NCI-H128 (cell line): ENCODE data around the gene LPP.

ENCODE experiments used
- DNase-seq: peaks from one replicate; lab custom pipeline; 2025; ENCODE audit not compliant: unreplicated experiment; lab: John Stamatoyannopoulos, UW

Gene LPP

DNA sequence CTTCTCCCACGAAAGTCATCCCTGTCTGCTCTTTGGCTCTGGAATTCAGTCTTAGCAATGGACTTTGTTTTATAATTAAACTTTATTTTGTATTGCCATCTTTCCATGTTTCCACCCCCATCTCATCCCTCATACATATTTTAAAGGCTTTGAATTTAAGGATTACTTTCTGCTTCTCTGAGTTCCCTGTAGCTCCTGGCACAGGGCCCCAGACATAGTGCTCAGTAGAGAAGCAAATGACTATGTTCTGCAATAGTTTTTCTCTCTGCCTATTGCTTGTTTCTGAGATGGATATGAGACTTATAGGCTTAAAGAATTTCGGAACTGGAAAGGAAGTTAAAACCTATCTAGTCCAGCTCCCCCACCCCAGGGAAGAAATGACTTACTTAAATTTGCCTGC, 197.0 kb downstream of the LPP start:
- no peak for DNase-seq

- no peak for DNase-seq
These were observed 197.7 kb downstream of the LPP start for GRCh38 chr3:188351648-188352047.

DNA sequence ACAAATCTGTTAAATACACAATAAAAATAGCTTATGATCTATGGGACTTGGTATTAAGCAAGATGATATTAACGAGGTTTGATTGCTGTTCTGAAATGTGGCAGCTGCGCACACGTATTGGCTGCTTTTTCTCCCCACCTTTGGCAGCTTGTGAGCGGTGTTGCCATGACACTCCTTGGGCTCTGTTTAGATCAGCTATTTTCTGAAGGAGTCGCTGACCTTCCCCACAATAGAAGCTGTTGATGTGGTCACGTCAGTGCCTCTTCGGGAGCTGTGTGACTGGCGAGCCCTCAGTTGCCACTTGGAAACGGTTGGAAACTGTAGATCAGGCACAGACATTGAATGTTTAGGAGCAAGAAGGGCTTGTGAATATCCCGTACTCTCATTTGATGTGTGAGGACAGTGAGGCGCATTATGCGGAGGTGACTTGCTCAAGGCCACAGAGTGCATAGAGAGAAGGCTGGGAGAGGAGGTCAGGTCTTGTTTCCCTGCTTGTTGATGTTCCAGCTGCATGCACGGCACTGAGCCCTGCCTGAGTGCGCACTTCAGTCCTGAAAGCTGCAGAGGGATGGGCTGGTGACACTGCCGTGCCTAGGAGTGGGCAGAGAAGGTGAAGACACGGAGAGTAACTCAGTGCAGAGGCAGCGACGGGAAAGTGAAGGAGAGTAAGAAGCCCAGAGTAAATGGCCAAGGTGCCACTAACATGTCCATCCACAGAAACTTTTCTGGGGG, 198.4 kb downstream of the LPP start:
- DNase-seq: no peak

GRCh38 chr3:188353426-188353825, 199.5 kb downstream of the LPP start:
- DNase-seq: no peak

DNA sequence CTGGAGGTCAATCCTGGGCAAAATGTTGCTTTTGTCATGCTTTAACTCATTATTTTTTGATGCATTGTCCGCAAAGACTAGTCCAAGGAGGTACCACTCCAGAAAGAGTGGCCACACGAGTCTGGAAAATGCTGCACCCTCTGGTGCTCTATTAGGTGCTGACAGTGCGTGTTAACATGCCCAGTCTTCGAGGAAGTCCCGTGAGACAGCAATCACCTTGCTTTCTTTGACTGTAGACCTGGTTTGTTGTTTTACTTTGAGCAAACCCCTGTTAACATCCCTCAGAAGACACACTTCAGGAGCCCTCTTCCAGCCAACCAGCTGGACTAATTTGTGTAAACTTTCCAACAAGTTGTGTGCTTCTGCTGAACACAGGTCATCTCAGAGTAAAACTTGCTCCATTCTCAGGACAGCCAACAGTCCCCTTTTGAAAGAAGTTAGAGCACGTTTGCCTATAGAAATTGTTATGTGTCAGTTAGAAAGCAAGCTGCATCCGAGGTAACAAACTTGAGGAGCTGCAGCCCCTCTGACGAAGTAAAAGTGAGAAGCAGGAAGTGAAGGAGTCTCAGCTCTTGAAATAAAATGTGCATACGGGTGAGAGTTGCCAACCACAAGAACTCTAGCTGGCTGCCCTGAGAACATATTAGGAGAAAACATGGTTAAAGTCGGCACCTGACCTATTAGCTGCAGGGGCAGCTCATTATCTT, 205.0 kb downstream of the LPP start:
- no peak for DNase-seq

DNA sequence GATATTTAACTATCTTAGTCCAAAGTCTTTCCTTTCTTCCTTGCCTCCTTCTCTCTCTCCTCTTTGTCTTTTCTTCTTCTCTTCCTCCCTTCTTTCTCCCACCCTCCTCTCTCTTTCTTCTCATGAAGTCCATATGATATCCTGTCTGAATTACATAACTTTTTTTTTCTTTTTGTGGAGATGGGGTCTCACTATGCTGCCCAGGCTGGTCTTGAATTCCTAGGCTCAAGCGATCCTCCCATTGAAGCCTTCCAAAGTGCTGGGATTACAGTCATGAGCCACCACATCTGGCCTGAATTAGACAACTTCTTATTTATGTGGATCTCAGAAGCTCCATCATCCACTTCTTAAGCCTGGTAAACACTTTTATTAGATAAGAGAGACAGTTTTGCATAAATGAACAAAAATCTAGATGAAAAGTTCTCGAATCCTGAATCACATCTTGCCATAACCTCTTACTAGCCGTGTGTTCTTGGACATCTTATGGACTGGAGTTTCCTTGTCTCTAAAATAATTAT, 206.5 kb downstream of the LPP start:
- DNase-seq: no peak

GRCh38 chr3:188361888-188362287, 207.9 kb downstream of the LPP start:
- no peak for DNase-seq

DNA sequence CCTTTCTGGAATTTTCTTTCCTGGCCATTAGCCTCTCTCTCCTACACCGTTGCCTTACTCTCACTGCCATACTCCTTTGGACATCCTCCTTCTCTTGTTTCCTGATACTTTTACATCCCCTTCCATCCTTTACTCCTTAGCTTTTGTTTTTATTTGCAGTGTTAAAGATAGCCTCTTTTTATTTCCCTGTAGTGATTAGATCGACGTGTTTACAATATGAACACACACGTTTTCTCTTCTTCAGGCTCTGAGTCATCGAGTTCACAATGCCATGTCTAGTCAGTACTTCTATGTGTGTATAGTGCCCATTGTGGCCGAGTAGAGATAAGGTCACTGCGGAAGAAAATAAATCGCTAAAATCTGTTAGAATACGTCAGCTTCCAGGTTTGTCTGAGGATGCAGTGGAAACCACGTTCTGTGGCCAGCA, 208.5 kb downstream of the LPP start:
- no peak for DNase-seq

- no peak for DNase-seq
These were observed 211.2 kb downstream of the LPP start for GRCh38 chr3:188365184-188365583.

DNA sequence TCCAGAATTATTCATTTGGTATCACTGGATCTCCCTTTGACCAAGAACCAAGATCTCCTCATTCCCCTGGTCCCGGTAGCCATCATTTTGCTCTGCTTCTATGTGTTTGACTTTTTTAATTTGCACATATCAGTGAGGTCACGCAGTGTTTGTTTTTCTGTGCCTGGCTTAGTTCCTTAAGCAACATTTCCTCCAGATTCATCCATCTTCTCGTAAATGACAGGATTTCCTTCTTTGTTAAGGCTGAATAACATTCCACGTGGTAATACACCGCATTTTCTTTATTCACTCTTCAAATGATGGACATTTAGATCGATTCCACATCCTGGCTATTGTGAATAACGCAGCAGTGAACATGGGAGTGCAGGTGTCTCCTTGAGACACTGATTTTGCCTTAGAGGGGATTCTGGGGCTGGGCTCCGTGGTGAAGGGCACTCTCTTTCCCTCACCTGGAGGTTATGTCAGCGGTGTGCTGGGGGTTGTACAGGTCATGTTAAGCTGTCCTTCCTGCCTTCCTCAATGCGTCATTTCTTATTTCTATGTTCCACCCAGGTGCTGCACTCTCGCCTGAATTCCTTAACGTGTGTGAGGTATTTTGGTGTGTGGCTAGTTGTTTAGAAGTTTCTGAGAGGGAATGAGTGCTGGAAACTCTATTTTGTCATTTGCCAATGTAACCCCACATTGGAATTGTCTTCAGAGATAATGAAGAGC, 212.2 kb downstream of the LPP start:
- DNase-seq: no peak

- no peak for DNase-seq
These were observed 213.7 kb downstream of the LPP start for GRCh38 chr3:188367678-188368077.

GRCh38 chr3:188369526-188369925, 215.6 kb downstream of the LPP start:
- no peak for DNase-seq

GRCh38 chr3:188370081-188370830, 216.3 kb downstream of the LPP start:
- DNase-seq: no peak

GRCh38 chr3:188378786-188379185, 224.8 kb downstream of the LPP start:
- DNase-seq: no peak

- no peak for DNase-seq
These were observed 226.3 kb downstream of the LPP start for GRCh38 chr3:188380252-188380651.

DNA sequence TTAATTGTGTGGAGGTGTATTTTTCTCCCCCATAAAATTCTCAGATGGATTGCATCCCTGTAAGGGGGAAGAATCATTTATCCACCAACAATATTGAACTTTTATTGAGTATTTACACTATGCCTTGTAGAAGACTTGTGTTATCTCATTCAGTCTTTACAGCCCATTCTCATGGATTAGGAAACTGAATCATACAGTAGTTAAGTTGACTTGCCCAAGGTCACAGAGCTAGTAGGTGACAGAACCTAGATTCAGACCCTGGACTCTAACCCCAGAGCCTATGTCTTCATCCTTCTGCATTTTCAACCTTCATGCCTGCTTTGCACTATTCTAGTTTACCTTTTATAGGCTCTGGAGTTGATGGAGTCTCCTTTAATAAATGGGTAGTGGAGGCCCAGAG, 226.8 kb downstream of the LPP start:
- no peak for DNase-seq

DNA sequence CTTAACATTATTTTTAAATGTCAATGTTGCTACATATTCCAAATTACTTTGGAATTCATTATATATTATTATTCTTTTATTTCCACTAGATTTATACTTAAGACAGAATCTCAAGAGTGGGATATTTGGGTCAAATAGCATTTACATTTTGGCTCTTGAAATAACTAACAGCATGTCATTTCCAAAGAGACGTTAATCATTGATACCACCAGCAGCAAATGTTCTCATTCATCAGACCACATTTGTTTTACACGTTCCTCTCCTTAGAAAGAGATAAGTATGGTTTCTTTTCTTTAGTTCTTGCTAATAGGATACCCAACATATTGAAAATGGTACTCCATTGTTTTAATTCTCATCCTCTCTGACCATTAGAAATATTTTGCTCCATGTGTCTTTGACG, 229.8 kb downstream of the LPP start:
- no peak for DNase-seq

DNA sequence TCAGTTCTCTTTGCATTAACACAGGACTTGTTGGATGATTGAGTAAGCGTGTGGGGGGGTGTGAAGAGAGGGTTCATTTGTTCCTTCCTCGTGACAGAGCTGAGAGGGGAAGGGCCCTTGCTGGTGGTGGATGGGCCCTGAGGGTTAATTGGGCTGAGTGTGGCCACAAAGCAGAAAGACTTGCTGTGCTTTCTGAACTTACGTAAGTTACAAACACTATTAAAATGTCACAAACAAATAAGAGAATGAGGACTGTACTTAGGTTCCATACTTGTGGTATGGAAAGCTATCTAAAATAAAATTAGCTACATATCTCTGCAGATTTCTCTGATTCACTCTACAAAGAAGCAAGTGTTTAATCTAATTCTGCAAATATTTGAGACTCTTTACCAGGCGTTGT, 231.3 kb downstream of the LPP start:
- DNase-seq: no peak

DNA sequence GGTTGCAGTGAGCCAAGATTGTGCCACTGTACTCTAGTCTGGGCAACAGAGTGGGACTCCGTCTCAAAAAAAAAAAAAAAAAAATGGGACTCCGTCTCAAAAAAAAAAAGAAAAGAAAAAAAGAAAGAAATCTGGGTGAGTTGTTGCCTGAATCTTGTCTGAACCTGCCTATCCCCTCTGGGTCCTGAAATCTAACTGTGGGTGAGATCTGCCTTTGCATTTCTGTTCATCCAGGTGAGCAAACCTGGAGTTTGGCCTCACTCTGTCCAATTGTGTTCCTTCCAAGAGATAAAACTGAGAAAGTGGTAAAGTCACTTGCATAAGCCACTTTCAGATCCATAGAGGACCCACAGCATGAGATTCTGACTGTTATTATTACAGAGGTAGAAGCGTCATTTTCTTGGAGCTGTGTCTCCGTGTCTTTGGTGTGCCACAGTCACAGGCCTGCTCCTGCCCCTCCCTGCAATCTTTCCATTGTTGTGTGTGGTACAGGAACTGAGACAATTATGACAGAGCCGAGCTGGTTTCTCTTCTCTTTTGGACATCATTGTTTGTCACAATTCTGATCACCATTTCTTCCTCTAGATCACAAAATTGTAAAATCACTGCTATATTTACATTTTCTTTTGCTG, 235.9 kb downstream of the LPP start:
- no peak for DNase-seq

DNA sequence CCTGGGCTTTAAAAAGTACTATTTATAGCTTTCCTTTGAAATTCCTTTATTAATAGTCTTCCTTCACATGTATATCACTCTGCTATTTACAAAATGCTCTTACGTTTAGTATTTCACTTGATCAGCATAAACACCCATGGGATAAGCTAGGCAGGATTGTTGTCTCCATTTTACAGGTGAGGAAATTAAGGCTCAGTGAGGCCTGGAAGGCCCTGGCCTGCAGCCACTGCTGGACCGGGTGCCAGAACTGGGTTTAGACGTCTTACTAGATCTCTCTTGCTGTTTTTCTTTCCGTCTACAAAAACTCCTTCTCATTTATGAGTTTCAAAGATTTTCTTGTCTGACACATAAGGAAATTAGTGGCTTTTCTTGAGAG, 236.4 kb downstream of the LPP start:
- no peak for DNase-seq
